ENCODE results near the gene AGAP1.

AGAP1 gene

DNA sequence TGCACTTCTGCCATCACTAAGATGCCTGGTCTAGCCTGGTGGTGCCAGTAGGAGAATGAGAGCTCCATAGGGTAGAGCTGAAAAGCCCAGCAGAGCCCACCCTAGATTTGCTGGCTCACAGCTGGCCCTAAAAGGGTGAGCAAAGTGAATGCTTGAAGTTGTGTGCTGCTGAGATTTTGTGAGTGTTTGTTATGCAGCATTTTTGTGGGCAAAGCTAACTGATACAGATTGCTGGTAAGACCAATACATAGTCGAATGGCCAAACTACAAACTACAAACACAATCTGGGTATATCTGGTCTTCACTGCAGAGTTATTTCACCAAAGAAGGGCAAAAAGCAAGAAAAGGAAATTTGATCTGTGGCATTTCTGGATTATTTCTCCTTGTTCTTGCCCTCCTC is 7.1 kb upstream of the AGAP1 start:
- no peak for DNase-seq

DNA sequence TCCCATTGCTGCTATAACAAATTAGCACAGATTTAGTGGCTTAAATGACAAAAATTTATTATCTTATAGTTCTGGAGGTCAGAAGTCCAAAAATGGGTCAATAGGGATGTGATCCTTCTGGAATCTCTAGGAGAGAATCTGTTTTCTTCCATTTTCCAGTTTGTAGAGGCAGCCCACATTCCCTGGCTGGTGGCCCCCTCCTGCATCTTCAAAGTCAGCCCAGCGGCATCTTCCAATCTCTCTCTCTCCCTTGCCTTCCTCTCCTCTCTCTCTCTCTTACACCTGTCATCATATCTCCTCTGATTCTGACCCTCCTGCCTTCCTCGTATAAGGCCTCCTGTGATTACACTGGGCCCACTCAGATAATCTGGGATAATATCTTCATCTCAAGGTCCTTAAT is 3.9 kb upstream of the AGAP1 start:
- DNase-seq = no peak

DNA sequence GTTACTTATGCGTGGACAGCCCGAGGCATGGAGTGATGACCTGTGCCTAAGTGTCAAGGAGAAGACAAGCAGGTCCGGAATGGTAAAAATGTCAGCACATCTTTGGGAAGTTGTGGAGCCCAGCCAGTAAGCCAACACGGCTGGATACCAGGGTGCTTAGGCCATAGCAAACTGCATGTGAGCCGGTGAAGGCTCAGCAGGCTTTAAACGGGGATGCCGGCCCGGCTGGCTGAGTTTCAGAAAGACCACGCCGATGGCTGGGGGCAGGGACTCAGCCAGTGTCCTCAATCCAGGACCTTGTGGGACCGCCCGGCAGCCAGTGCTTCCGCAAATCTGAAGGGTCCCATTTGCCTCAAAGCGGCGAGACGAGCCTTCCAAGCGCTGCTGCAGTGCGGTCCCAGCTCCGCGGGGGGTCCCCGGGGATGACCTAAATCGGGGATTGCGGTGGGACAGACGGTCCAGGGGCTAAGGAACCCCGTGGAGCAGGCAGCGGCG is 946 bp upstream of the AGAP1 start:
- peak in 2 of 56 donors; percentile 23 for DNase-seq

DNA sequence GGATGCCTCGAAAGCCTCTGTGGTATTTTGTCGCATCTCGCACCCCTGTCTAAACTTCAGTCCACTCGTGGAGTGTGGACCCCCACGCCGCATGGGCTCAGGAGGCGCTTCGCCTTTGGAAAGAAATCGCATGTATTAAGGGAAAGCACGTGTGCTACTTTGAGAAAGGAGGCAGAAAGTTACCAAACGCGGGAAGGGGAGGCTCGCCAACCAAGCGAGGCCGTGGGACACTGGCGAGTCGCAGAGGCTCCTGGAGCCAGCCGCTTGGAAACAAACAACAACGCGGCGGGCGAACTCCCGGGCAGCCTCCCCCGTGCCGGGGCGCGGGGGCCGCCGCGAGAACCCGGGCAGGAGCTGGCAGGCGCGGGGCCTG is 455 bp upstream of the AGAP1 start:
- peak in 4 of 56 donors; percentile 64 to 79 (median 74) for DNase-seq

DNA sequence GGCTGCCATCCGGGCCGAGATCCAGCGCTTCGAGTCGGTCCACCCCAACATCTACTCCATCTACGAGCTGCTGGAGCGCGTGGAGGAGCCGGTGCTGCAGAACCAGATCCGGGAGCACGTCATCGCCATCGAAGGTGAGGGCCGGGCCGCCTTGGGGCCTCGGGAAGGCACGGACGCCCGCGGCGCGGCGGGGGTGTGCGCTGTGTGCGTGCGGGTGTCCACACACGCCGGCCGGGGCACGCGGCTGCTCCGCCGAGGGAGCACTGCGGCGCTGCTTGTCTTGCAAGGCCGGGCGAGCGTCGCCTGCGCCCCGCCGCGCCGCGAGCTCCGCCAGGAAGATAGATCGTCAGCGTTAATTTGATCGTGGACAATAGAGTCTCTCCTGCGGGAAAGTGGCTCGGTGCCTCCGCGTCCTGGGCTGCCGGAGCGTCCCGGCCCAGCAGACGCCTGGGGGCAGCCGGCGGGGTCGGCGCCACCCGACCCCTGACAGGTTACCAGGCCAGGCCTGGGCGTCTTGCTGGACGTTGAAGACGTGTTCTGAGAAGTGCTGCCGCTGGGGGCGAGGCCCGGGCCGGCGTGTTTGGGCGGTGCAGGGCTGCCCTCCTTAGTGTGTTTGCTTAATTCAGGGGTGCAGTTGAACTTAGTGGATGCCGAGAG is 1.0 kb downstream of the AGAP1 start:
- peak in 23 of 56 donors; percentile 16 to 70 (median 30) for DNase-seq

DNA sequence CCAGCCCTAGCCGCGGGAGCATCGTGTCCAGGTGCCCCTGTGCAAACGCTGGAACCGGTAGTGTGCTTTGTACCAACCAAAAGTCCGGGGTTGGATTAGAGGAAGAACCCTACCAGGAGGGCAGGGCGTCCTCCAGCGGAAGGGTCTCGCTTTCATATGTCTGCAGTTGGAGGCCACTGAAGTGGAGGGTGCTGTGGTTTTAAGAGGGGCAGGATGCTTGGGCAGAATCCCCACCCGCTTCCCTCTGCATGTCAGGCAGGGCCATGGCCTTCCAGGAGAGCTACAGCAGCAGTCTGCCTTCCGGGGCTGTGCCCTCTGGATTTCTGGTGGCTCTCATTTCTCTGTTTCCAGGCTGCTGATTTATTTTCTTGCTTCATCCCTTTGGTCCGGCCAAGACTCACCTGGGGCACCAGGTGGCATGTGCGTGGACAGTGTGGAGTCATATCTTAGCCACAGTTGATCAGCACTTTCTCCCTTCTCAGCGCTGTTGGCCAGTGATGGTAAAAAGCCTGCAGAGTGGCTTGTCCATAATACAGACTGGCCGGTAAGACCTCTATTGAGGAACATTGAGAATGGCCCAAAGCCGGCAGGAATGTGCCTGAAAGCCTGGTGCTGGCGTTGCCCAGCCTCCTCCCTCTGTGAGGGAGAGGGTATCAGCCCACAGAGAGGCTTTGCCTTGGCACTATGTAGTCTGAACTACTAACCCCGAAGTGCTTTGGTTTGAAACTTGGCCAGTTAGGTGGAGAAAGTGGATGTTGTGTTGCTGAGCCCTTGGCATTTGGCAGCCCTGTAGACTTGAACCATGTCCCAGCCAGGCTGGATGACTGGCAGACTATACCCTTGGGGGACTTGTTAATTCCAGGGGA is 1.8 kb downstream of the AGAP1 start:
- peak in 6 of 56 donors; percentile 12 to 55 (median 38) for DNase-seq

DNA sequence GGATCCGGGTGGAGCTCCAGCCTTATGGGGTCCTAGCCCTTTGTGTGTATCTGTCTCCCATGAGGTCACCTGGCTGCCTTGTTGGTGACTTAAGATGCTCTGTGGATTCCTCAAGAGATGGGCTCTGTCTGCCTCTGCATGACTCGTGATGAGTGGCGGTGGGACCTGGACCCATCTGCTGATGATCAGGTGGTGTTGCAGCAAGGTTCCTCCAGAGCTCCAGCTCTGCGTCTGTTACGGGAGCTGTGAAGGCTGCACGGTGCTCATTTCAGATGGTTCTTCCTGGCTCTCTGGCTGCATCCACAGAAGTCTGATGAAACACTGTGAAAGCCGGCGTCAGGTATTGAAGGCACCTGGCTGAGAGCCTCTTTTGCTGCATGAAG is 2.4 kb downstream of the AGAP1 start:
- peak in 5 of 56 donors; percentile 10 to 46 (median 27) for DNase-seq

DNA sequence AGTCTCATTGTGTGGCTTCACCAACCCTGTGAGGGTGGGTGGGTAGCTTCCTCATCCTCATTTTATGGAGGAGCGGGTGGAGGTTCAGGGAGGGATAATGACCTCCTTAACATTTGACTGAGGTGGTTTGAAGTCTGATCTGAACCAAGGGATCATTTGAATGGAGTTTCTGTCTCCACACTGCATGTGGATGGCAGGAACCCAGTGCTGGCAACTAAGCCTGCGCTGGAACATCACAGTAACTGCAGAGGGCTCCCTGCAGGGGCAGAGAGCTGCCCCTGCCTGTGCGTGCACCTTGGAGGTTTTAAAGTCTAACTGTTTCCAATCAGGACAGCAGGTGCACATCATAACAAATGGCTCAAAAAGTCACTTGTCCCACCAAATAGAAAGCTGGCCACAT is 3.3 kb downstream of the AGAP1 start:
- DNase-seq = peak in 25 of 56 donors; percentile 9 to 61 (median 33)

DNA sequence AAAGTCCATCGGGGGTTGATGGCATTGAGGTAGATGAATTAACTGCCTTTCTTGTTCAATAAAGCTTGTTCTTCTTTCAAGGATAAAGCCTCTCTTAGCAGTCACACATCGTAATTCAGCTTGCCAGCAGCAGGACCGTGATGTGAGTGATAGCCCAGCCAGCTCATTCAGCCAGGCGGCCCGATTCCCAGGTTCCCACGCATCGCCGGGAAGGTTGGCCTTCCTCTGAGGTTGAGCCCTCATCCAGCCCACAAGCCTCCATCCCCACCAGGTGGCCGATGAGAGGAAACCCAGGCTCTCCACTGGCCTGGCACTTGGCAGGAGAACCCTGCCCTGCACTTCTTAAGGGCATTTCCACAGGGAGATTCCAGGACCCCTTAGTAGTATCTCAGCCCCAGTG is 4.7 kb downstream of the AGAP1 start:
- peak in 12 of 56 donors; percentile 14 to 49 (median 25) for DNase-seq

DNA sequence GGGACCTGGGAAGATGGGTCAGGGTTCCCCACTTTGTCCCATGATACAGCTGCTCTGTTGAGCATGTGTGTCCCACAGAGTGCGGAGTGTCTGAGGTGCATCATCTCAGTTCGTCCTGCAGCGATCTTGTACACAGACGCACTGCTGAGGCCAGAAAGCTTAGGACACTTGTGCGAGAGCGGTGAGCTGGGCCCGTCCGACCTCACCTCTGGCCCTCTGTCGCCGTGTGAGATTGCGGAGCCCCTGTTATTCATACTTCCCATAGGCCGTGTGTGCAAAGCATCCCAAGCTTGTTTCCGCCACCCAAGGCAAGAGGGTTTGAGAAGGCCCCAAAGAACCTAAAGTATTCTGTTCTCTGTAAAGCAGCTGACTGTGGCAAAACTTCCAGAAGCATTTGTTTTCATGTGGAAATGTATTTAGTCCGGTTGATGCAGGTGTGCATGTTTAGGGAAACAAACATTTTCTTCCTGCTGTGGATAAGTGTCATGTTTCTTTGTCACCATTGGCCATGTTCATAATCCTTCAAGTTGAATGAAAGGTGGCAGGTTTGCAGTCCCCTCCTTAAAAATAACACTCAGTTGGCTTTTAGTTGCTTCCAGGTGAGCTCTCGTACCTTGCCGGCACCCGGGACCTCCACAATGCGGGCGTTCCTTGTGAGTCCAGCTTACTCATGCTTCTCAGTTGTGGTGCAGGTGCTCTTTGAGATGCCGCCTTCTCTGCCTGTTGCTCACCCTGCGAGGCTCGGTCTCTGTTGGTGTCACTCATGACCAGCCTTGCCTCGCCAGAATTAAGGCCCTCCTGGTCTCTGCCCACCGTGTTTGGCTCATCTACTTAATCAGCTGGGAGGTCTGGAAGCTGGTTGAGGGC is 5.3 kb downstream of the AGAP1 start:
- no peak for DNase-seq

DNA sequence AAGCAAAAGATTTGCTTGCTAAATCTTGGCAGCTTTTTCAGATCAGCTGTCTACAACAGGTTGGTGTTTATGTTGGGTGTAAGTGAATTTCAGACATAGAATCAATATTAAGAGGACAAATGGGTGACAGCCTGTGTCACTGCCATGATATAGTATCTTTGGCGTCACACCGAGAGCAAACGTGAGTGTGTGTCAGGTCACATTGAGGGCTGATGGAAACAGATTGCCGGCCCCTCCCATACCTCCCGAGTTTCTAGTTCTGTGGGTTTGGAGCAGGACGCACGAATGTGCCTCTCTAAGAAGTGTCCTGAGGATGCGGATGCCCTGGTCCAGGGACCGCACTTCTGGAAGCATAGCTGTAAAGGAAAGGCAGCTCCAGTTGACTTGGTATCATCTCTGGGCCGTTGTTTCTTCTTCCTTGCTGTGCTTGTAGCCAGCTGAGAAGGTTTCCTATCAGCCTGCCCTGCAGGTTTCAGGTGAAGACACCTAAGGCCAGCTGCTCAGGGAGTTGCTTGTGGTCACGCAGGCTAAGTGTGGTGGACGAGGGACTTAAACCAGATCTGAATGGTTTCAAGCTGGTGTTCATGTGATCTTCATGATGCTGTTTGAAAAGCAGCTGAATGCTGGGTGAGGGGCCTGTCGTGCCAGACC is 6.4 kb downstream of the AGAP1 start:
- no peak for DNase-seq

DNA sequence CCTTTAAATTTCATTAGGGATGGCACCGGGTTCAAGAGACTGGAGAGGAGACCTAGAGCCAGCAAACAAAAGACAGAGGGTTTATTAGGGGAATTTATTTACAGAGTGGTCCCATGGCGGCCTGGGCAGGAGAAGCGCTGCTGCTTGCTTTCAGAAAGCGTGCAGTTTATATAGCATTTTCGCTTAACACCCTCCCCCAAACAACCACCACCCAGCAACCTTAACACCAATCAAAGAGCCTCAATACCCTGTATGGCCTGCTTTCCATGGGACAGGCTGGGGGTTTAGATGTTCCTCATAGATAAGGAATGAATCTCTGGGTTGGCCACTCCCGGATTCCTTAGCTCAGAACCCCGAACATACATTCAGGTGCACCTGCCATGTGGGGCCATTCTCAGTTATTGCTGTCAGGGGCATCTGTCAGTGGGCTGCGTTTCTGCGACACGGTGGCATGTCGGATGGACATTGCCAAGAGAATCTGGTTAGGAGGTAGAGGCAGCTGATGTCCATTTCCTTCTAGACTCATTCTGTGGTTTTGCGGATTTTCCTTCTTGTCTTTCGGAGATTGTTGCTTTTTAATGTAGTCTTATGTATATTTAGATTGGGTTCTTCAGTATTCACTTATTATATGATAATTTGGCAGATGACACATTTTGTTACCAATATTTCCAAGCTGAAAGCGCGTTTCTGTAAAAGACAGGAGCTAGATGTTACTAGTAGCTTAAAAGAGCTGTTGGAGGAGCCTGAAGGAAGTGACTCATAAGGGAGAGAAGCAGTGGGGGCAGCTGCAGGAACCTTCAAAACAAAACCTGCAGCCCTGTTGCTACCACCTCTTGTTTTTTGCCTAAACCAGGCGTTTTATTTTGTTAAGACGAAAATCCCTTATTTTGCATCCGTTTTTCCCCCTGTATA is 7.2 kb downstream of the AGAP1 start:
- DNase-seq = peak in 7 of 56 donors; percentile 20 to 48 (median 36)

DNA sequence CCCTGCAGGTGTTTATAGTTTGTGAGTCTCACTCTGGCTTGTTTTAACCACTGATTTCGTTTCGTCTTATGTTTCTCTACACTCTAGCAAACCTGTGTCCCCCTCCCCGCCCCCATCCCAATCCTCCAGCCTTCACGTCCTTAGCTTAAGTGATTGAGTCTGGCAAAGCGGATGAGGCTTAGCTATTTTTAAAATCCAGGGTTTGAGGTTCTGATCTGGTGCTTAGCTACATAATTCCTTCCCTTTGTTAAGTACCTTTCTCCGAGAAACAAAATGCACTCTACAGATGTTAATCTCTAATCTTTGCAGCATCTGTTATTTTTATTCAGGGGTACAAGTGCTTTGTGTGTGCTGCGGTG is 7.8 kb downstream of the AGAP1 start:
- DNase-seq = peak in 1 of 56 donors; percentile 38

DNA sequence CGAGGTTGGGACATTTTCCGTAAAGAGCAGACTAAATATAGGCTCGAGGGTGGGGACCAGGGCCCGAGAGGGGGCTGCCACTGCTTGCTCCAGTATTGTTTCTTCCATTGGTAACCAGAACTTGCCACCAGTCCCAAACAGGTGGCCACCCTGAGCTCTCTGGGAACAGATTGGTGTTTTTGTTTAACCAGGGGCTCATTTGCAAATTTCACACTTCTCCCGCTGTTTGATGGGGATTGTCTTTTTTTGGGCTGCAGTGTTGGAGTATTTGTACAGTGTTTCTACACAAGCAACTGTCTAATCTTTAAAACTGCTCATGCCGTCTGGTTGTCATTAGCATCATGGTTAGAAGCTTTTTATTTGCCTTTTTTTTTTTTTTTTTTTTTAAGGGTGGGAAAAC is 8.5 kb downstream of the AGAP1 start:
- DNase-seq = no peak

DNA sequence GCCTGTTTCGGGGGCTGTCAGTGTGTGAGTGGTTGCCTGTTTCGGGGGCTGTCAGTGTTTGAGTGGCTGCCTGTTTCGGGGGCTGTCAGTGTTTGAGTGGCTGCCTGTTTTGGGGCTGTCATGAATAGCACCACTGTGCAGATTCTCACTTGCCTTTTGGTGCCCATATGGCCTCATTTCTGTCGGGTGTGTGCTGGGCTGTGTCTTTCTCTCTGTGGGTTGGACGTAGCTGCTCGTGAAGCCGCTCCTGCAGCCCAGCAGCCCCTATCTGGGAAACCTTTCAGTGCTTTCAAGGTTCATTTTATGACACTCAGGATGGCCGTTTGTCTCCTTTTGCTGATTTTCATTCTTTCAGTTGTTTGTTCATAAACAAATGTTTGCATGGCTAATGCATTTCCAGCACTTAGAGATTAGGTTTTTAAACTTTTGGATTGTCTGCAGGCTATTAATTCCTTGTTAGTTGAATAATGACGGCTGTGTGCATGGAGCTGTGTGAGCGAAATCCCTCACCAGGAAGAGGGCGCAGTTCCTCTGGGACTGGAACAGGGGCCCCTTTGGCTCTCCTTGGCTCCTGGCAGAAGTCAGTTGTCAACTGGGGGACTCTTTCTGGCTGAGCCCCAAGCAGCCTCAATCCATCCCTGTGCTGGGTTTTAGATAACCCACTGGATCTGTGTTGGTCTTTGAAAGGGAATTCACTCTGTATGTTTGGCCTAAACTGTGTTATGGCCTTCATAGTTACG is 10.8 kb downstream of the AGAP1 start:
- DNase-seq = peak in 26 of 56 donors; percentile 11 to 60 (median 38)

DNA sequence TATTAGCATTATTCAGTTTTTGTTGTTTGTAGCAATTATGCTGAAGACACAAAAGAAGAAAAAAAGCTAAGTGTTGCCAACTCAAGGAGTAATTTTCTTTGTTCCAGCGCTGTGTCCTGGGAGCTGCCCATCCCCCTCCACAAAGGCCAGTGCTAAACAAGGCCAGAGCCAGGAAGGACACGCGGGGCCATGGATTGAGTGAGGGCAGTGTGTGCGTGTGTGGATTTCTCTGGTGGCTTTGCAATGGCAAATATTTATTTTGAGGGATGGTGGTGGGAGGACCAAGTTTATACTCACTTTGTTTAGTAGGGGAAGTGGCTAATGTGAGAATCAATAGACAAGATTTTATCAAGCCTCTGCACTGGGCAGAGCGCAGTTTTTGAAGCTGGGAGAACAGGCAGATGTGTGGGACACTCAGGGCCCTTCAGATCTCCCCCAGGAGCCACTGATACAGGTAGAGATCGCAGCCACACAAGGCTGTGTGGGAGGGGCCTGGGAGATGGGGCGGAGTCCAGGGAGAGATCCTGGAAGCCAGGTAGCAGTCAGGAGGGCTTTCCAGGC is 11.4 kb downstream of the AGAP1 start:
- peak in 13 of 56 donors; percentile 13 to 57 (median 26) for DNase-seq

DNA sequence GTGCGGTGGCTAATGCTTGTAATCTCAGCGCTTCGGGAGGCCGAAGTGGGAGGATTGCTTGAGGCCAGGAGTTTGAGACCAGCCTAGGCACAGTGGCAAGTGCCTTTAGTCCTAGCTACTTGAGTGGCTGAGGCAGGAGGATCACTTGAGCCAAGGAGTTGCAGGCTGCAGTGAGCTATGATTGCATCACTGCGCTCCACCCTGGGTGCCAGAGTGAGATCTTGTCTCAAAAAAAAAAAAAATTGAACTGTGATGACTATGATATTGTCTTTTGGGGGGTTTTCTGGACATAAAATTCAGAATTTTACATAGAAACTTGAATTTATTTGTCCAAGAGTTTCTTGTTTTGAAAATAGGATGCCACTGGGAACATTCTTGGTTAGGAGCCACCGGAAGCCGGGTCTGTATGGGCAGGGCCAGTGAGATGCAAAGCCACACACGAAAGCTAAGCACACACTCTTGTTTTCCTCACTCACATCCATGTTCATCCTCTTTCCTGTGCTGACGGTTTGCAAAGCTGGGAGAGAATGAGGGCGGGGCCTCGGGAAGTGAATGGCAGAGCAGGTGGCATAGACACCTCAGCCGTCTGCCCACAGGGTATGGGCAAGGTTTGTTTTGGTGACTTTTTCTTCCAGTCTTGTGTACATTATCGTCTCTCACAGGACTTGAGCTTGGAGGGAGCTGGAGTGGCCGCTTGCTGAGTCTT is 12.6 kb downstream of the AGAP1 start:
- DNase-seq = no peak

DNA sequence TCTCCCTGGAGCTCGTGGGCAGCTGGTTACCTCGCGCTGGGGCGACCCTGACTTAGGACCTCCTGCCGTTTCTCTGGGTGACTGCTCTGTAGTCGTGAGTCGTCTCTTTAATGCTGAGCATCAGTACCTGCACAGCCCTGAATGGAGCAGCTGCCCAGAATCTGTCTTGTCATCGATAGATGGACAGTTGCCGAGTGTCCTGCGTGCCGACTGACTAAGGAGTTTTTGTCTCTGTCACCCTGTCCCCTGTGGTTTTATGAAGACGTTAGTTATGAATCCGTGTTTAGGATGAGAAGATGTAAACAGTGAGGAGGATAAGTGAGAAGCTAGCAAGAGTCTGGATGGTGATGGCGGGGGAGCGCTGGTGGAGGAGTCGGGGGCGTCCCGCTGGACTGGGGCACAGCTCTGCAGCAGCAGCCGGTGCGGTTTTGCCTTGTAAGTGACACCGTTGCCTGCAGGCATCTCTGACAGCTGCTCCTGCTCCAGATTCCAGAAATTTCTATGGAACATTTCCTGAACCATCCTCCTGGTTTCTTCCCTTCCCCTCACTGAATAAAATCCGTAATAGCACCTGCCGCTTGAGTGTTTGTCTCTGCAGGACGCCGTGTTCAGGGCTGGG is 13.3 kb downstream of the AGAP1 start:
- DNase-seq = no peak

Data from nucleus accumbens (tissue), 56 donors.